Activated T-cell treated with anti-CD3 and anti-CD28 coated beads for 48 hours (primary cell): Measurements from ENCODE around the gene TRIM63.

Experiments used
- DNase-seq: peaks from one replicate; pipeline ENCODE4 v3.0.0-alpha.2; 2020; ENCODE audit warnings: low read depth

Gene TRIM63

DNA sequence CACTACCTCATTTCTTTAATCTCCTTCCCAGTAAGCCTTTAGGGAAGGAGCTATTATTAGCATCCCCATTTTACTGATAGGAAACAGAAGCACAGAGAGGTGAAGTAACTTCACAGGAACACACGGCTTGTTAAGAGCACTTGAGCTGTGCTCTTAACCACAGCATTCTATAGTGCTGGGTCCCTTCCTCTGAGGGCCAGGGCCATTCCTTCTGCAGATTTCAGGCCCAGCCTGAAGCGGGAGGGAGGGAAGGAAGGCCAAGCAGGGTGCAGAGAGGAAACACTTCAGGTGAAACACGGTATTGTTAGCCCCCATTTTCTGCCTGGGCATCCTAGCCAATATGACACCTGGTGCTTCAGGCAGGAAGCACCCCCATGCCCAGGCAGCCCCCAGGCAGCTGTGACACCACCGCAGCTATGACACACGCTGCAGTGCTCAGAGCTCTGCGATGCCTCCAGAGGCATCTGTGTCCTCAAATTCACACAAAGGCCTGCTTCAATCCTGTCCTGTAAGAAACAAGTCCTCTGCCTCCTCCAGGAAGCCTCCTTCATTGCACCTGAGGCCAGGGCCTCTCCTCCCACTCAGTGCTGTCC is 50.4 kb downstream of the TRIM63 start:
- no peak for DNase-seq

DNA sequence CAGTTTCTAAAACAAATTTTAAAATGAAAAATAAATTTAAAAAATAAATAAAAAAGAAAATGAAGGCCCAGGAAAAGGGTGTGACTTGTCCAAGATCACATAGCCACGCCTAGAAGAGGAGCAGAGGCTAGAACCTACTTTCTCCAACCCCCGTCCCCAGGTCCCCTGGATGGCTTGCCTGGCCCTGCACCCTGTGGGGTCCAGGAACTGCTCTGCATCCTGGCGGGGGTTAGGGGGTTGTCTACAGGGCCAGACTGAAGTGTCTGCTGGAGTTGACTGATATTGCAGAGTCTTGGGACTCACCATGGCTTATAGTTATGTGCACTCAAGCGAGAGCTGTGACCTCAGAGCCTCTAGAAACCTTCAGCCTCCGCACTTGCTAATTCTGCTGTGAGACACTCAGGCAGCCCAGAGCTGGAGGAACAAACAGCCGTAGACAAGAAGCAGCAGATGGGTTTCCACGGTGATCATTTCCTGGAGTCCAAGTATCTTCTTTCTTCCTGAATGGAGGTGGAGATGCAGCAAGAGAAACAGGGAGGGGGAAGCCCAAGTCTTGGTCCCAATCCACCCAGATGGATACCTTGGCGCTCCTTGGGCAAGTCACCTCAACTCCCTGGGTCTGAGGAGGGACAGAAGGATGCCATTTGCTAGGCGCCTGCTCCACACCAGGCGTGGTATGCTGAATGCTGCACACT is 51.0 kb downstream of the TRIM63 start:
- DNase-seq, result no peak

DNA sequence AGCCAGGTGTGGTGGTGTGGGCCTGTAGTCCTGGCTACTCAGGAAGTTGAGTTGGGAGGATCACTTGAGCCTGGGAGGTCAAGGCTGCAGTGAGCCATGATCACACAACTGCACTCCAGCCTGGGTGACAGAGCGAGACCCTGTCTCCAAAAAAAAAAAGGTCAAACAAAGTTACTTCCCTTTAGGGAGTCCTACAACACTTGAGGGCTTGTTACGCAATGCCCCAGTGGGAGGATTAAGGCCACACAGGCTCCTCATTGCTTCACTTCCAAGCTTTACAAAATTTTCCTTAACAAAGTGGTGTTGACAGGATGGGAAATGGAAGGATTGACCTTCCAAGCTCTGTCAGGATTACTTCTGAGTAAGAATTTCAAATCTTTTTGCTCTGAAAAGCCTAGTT is 52.1 kb downstream of the TRIM63 start:
- DNase-seq, result no peak

DNA sequence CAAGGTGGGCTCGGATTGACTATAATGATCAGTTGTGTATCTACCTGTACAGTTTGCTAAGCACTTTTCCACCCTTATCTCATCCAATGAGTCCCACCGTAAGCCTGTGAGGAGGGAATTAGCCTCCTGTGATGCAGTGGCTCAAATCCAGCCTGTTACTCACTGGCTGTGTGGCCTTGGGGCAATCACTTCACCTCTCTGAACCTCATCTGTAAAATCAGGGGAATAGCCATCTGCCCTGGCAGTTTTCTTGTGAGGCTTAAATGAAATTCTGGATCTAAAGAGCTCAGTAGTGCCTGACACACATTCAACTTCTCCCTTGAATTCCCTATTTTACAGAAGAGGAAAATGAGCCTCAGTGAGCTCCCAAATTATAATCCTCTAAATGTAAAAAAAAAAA is 53.3 kb downstream of the TRIM63 start:
- no peak for DNase-seq

DNA sequence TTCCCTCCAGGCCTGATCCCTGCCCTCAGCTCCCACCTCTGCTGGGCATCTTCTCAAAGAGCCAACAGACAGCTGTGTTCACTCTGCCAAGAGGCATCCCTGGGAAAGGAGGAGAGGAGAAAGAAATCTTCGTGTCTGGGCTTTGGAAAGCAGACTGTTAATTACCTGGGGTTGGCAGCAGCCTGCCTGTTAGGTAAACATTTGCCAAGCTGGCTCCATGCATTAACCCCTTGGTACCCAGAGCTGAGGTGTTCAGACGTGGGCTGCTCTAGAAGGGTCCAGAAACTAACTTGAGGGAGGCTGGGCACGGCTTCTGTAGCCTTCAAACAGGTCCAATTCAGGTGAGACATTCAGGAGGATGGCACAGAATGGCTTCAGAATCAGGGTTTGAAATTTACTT is 54.6 kb downstream of the TRIM63 start:
- no peak for DNase-seq

DNA sequence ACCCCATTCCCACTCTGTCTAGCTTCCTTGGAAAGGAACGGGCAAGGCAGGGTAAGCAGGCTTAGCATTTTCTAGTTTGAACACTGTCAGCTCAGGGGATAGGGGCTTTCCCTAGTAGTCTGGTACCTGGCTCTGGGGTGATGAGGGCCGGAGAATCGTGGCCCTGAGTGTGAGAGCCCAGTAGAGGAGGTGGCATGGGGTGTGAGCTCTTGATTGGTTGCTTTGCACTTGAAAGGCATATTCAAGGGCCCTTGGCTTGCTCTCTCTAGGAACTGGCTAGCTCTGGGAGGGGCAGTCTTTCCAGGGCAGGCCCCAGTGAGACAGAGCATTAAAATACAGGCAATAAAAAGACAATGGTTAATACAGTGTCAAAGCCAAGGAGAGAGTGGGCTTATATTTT is 56.6 kb downstream of the TRIM63 start:
- DNase-seq, result no peak

DNA sequence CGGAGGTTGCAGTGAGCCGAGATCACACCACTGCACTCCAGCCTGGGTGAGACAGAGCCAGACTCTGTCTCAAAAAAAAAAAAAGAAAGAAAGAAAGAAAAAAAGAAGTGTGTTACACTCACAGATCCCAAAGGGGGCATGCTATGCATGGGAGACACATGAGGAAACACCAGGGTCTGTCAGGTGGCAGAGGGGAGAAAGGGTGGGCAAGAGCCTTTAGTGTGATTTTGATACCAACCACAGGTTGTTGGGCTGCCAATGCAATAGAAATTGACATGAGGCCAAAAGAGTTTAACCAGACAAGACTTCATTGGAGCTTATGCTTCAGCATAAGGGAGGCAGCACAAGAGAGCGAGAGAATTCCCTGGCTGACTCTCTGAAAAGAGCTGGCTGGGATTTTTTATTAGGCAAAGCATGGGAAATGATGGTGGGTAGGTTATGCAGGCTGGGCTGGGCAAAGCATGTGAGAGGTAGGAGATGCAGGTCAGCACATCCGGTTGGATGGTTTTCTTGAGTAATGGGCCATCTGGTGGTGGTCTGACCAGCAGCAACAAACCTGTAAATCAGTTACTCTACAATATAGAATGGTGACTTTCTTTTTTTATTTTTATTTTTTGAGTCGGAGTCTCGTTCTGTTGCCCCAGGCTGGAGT is 57.5 kb downstream of the TRIM63 start:
- no peak for DNase-seq

DNA sequence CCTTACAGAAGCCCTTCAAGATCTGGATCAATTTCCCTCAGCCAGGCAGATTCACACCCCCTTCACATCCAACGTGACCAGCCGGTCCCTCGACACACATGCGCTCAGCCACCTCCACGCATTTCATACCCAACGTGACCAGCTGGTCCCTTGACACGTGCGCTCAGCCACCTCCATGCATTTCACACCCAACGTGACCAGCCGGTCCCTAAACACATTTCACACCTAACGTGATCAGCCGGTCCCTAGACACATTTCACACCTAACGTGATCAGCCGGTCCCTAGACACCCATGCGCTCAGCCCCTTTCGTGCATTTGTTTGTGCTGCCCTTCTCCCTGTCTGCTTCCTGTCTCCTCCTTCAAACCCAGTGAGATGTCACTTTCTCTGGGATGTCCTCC is 60.7 kb downstream of the TRIM63 start:
- no peak for DNase-seq

DNA sequence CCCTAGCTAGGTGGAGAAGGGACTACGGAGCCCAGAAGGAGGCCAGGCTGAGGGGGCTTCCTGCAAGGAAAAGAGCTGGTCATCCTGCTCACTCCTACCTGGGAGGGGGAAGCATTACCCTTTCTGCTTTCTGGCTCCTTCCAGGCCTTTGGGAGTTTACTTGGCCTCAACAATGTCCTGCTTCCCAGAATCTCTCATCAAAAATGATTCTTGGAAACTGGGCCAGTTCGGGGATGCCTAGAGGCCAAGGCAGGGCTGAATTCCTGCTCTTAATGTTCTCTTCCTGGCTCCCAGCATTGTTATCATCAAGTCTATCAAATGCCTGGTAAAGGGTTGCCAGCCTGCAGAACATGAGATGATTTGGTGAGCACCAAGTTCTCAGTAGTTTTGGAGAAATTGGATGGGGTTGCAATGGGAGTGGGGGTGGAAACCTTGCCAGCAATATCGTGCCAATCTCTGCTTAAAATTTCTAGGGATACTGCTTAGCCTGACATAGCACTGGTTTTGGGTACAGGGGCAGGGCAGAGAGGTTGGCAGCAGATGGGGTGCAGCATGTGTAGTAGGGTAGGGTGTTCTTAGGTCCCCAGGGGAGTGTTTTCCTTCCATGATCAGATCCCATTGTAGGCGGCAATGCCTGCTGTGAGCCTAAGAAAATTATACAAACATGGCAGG is 61.9 kb downstream of the TRIM63 start:
- no peak for DNase-seq

DNA sequence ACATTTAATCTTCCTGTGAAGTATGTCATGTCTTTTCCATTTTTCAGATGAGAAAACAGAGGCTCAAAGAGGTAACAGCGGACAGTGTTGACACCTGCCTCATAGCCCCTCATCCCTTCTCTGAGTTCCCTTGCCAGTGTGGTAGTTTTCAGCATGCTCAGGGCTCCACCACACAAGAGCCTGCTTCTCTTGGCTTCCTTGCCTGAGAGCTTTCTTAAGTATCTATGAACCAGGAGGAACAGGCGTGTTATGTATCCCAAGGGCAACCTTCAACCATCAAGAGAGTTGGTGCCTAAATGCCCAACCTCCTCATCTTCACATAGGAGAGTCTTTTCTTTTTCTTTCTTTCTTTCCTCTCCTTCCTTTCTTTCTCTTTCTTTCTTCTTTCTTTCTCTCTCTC is 63.7 kb downstream of the TRIM63 start:
- no peak for DNase-seq

DNA sequence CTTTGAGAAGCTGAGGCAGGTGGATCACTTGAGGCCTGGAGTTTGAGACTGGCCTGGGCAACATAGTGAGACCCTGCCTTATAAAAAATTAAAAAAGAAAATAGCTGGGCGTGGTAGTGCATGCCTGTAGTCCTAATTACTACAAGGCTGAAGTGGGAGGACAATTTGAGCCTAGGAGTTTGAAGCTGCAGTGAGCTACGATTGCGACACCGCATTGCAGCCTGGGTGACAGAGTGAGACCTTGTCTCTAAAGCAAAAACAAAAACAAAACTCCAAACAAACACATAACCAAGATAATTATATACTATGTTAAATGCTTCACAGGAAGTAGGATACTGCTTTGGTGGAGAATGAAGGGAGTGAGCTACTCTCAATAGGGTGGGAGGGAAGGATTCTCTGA is 64.2 kb downstream of the TRIM63 start:
- no peak for DNase-seq
